A204.1 (cell line): ENCODE data around the gene CASP4.
"Not testable (repeated sequence)": the region's sequence is repeated elsewhere in the genome, so short reads cannot be mapped to it uniquely, and the experiment has no call there.

Experiments used
- FAIRE-seq: peaks from 2 replicates; lab custom pipeline; 2012; peaks lifted over from hg19 to GRCh38; lab: Jason Lieb, UNC

Gene CASP4

DNA sequence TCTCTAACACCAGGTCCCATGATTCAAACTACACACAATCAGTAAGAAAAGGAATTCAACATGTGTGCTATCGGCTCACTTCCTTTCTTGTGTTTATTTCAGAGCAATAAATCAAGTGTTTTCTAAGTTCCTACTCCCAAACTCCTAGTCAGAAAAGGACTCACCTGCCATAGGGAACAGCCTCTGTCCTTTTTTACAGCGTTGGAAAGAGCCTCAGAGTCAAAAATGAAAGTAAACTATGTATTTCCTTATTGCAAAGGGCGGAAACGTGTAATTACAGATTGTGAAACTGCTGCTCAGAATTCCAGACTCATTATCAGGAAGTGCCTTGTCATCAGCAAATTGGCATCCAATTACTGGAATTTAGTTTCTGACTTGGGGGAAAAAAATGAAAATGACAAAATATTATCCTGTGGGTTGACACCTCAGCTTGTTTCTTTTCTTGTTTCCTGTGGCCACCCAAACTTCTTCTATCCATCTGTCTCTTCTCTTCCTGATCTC is at the start of gene CASP4:
TSS of gene CASP4 (minus strand) at position 220 of the 501 bp plus-strand sequence. CDS start at position 171, 49 bp downstream.
- FAIRE-seq, result no peak

DNA sequence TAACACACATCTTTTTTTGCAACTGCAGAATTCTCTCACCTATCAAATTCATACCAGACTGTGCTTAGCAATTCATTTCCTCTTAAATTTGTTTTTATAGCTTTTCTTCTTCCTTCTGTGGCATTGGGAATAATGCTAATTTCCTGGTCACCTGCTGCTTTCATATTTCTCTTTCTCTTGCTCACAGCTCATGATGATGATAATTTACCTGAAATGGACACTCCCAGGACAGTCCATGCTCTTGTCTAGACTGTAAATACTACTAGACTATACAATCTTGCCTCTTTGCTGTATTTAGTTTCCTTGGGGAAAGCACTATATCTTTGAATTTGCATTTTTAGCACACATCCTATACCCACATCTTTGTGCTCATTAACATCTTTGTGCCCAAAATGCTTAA is 39.1 kb upstream of the CASP4 start:
- FAIRE-seq, result no peak

DNA sequence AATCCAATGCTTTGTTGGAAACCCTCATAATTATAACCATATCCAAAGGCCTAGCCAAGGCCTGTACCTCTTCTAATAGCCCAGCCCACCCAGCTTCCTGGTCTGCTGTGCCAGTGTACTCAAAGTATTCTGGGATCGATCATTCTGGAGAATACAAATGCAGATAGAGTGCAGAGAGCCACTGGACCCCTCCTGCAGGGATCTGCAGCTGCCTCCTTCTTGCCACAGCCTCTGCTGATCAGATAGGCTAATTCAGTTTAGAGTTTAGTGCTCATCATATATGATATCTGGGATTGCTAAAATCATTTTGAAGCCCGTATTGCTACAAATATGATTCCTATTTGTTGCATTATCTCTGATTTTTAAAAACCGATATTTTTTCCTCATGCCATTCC is 37.1 kb upstream of the CASP4 start:
- FAIRE-seq, result no peak

DNA sequence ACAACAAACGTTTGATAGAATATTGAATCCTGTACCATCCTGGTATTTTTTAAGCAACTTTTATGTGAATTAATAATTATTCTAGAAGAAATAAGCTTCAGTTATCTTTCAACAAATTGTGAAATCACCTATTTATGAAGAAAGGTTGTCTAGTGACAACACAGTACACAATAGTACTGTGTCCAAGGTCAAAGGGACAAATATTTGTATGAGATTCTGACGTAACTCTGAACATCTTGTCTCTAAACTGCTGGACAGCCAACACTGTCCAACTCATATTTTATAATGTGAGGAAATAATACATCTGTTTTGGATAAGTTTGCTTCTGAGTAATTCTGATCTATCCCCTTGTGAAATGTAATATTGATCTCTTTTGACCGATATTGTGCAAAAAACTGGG is 35.6 kb upstream of the CASP4 start:
- FAIRE-seq, result no peak

DNA sequence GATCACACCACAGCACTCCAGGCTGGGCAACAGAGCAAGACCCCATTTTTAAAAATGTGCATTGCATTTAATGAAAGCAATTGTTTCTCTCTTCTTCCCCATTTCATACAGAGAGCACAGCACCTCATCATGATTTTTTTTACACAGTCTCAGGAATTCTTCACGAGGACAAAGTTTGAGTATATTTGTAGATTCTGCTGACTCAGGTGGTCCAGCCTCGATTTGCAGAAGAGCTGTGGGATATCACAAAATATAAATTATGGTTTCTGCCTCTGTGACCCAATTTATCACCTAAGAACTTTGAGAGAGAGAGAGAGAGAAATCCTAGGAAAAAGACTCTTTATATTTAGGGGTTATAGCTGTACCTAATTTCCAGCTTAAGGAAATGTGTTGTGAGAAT is 34.8 kb upstream of the CASP4 start:
- FAIRE-seq, result no peak

DNA sequence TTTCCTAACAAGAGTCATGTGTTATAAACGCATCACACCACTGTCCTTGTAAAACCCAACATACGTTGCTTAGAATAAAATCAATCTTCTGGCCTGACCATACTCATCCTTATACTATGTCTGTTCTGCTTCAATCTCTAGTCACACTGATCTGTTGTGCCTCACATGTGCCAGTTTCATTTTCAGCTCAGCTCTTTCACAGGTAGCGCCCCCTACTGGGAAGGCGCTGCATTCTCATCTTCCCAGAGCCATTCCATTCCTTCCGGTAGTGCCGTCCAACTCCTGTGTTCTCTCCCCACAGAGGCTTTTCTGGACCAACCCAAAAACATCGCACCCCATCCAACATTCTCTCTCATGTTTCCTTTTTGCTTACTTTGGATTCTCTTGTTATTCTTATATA is 32.4 kb upstream of the CASP4 start:
- FAIRE-seq, result no peak

DNA sequence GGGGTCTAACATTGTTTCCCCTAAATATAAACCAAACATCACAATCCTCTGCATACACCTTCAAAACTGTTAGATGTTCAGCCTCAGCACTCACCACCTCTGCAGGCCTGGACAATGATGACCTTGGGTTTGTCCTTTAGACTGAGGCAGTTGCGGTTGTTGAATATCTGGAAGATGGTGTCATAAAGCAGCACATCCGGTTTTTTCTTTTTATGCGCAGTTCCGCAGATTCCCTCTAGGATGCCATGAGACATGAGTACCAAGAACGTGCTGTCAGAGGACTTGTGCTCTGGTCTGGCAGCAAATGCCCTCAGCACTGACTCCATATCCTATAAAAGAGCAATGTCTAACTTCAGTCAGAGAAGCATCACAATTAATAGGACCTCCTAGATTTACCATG is 31.8 kb upstream of the CASP4 start:
- no peak for FAIRE-seq

DNA sequence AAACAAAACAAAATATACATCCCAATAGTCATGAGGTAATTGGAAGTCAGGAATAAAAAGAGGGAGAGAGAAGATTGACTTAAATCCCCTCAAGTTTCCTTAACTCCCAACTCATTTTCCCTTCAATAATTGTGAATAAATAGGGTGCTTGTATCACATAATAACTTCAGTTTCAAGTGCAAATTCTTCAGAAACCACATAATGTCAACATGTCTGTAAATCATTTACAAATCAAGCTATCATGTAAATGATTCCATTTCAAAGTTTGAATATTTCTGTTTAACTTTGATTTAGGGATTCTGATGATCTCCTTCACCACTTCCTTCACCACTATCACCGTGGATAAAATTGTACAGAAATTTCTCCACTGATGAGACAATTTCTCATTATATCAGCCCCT is 31.3 kb upstream of the CASP4 start:
- no peak for FAIRE-seq

DNA sequence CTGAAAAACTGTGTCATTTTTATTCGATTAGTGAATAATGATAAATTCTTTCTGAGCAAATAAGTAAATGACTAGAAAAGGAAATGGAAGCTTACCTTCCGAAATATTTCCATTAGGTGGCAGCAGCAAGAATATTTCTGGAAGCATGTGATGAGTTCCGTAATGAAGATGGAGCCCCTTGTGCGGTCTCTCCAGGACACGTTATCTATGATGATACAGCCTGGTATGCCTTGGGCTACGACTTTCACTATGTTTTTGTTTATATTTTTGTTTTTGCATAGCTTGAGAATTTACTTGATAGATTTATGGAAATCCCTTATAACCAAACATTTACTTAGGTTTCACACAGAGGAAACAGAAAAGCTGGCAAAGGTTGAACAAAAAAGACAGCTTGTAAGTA is 28.9 kb upstream of the CASP4 start:
- no peak for FAIRE-seq

DNA sequence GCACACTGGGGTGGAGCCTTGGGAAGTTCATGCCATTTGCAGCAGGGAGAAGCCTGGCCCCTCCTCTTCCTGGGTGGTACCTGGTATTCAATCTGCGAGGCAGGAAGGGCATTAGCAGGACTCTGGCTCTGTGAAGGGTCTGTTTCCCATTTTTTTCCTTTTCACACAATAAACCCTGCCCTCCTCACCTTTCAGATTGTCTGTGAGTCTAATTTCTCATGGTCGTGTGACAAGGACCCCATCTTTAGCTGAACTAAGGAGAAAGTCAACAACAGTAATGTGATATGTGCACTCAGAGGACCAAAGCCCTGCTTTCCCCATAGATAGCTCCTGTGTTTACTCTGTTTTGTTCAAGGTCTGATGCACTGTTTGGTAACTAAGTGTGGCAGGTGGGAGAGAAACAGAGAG is 26.6 kb upstream of the CASP4 start:
- FAIRE-seq, result no peak

DNA sequence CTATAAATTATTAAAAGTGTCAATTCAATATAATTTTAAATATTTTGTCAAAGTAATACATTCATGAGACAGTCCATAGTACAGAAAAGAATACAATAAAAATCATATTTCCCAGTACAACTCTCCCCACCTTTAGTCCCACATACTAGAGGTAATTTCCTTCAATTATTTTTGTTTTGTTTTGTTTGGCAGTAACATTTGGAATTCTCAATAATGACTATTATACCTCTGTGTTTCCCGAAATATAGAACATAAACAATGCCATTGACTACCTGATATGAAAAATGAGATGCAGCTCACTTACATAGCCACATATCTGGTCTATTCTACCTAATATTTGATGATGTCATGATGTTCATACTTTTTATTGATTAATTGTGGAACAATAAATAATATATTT is 24.4 kb upstream of the CASP4 start:
- FAIRE-seq, result no peak

DNA sequence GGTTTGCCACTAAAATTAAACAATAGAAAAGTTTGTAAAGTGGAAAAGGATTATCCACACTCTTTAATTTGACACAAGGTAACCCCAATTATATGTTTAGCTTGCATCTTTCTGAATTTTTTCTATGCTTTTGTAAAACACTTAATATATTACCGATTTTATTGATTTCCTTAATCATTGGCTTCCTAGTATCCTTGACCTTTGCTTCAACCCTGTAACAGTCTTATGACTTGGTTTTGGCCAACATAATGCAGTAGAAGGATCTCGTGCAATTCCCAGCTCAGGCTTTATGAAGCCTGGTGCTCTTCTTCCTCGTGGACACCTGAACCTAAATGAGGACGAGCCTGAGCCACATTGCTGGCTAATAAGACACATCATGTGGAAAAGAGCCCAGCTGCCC is 23.6 kb upstream of the CASP4 start:
- FAIRE-seq, result no peak

DNA sequence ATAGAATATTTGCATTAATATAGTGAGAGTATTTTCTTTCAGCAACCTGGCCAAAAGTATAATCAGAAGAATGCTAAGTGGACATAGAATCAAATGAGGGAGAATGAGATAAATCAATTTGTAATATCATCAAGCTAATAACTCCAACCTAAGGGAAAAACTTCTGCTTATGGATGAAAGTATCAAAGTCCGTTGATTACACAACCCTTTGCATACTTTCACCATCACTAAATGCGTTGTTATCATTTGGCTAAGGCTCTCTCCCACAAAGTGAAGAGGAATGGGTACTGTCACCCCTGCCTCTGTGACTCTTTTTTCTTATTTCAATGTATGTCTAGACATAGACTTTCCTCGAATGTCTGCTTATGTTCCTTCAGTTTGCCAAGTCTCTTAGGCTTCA is 16.4 kb upstream of the CASP4 start:
- FAIRE-seq, result no peak

DNA sequence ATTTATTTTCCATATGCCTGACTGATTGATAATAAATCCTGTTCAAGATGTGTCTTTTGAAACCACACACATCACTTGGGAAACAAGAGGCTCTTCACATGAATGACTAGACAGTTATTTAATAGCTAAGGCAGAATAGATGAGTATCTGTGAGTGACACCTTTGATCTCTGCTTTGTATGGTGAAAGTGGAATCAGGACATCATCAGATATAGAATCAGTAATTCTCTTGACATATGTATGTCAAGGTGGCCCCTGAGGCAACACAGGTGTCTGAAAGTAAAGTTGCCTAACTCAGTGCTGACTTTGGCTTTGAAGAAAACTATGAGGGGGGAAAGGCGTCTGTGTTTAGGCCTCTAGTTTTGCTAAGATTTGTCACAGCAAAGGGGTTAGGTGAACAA is 11.5 kb upstream of the CASP4 start:
- FAIRE-seq, result no peak

DNA sequence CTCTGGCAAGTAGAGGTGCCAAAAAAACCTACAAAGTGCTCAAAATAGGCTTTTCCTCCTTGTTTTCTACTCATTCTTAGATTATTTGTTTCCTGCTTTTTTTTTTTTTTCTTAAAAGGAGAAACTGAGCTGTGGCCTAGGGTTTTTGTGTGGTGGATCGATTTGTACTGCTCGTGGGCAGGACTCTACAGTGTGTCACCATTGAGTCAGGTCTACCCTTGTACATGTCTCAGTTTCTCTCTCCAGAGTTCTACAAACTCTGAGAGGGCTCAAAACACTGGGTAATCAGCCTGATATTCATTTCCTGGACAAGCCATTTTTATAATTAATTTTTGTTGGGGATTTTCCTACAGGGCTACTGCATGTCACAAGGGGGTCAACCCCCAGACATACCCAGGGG is 5.2 kb upstream of the CASP4 start:
- no peak for FAIRE-seq

DNA sequence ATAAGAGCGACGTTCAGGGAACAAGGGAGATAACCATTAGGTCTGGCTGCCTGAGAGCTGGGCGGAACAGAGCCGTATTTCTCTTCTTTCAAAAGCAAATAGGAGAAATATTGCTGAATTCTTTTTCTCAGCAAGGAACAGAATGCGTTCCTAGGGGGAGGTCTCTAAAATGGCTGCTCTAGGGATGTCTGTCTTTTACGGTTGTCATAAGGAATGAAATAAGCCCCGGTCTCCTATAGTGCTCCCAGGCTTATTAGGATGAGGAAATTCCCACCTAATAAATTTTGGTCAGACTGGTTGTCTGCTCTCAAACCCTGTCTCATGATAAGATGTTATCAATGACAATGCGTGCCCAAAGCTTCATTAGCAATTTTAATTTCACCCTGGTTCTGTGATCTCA is 4.5 kb upstream of the CASP4 start:
- FAIRE-seq, result not testable (repeated sequence)

DNA sequence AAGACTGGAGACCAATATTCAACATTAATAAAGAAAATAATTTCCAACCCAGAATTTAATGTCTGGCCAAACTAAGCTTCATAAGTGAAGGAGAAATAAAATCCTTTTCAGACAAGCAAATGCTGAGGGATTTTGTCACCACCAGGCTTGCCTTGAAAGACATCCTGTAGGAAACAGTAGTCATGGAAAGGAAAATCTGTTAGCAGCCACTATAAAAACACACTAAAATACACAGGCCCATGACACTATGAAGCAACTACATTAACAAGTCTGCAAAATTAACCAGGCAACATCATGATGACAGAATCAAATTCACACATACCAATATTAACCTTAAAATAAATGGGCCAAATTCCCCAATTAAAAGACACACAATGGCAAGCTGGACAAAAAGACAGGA is 2.4 kb upstream of the CASP4 start:
- FAIRE-seq, result no peak

DNA sequence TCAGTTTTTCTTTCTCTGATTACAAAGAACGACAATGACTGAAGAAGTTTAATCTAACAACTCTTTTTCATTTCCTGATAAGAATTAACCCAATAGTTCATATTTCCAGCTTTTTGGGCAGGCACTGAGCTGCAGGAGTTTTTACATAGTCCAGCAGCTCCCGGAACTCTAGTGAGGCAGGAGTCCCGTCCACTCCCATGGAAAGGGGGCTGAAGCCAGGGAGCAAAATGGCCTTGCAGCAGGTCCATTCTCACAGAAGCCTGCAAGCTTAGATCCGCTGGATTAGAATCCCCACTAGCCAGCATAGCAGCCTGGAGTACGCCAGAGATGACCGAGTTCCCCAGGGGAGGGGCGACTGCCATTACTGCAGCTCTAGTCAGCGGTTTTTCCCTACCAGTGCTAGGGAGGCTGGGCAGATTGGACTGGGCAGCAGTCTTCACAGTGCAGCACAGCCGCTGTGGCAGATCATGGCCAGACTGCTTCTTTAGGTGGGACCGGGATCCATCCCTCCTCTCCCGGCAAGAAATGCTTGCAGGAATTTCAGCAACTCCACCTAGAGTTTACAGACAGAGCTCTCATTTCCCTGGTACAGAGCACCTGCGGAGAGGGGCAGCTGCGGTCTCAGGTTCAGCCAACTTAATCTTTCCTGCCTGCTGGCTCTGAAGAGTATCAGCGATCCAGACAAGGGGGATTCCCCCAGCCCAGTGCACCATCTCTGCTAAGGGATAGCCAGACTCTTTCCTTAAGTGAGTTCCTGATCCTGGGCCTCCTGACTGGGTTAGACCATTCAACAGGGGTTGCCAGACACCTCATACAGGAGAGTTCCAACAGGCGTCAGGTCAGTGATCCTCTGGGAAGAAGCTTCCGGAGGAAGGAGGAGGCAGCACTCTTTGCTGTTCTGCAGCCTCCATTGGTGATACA is 742 bp upstream of the CASP4 start:
- FAIRE-seq, result no peak

DNA sequence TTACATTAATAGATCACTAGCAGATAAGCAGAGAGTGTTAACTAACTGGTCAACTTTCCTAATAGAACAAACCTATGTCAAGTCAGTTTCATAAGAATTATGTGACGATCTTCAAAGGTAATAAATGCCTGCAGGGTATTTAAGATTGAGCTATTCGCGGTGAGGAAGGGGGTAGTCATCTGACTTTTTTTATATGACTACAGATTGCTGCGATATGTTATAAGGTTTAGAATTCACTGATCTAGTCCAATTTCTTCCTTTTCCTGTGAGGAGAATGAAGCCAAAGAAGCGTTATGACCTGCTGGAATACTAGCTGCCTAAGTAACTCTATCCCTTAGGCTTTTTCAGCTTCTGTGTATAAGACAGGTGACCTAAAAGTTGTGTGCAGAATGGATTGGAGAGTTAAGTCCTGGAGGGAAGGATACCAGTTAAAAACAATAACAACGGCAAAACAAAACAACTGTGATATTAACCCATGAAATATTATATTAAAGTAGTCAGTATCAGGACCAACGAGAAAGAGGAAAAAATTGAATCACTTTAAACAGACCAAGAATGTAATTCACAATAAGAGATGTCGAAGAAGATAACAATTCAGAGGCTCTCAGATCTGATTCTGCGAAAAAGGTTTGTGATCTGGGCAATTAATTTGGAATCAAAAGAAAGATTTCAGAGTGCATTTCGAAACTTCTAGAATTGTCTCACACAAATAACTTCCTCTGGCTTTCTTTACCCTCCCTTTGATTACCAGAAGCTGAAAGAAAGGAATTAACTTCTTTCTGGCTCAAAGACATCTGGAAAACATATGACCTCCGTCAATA is 630 bp downstream of the CASP4 start:
- no peak for FAIRE-seq

DNA sequence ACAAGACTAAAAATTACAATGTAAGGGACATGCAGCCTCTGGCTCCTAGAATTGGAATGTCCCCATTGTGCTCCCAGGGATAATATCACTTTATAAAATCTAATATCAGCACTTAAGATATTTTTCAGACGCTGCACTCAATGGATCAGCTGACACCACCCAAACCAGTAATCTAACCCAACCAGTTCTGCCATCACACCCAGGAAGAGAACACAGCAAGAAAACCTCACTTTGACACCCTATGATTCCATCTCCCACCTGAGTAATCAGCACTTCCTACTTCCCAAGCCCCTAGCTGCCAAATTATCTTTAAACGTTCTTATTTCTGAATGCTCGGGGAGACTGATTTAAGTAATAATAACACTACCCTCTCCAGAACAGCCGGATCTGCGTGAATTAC is 2.6 kb downstream of the CASP4 start:
- FAIRE-seq, result no peak

DNA sequence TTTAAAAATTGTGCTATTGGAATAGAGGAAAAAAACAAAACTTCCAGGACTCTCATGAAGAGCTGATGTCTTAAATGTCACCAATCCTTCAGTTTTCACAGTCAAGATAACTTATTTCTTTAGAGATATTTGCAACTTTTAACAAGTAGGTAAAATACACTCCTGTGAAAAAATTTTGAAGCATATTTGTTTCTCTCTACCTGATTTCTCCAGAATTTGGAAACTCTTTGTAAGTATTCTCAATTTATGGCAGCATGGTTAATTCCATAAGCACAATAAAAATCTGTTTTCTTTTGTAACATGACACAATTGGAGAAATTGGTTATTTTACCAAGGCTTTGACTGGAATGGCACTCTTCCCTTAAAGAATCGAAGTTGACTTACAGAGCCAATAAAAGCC is 4.1 kb downstream of the CASP4 start:
- no peak for FAIRE-seq

DNA sequence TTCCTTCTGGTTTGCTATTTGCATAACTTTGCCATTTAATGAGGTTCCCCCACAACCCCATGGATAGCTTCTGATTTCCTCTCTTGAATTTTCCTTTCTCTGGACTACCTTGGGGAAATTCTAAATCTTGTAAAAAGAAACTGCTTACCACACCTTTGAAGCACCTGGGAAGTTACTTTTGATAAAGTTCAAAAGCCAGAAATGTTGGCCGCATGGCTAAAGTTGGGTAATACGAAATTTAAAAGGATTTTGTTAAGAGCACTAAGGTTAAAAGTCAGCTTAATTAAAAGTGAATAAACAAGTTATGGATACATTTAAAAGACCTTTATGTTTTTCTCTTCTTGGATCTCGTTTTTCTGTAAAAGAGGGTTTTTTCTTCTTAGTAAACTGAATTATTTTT is 5.5 kb downstream of the CASP4 start:
- FAIRE-seq, result no peak

DNA sequence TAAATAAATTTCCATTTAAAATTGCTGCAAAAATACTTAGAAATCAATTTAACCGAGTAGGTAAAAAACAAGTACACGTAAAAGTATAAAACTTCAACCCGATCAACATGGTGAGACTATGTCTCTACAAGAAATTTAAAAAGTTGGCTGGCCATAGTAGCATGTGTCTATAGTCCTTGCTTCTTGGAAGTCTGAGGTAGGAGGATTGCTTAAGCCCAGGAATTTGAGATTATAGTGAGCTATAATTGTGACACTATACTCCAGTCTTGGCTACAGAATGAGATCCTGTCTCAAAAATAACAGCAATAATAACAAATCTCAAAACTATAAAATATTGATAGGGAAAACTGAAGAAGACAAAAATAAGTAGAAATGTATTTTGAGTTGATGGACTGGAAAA is 11.1 kb downstream of the CASP4 start:
- no peak for FAIRE-seq
